Stimulated activated CD4-positive, alpha-beta T cell treated with anti-CD3 and anti-CD28 coated beads, Interleukin-1b, Interleukin-23, amount 100 ng/mL, for 1 hour (primary cell): Measurements from ENCODE around the gene FUT2.

Experiments used
- DNase-seq, 2 donors: peaks; one replicate each; pipeline ENCODE4 v3.0.0-alpha.2; 2020; ENCODE audit warnings: low read depth in 2 of 2

Gene FUT2

GRCh38 chr19:48751845-48752495, 56.2 kb downstream of the FUT2 start:
- no peak for DNase-seq

GRCh38 chr19:48752496-48753365, 57.0 kb downstream of the FUT2 start, which contains the start of gene FUT1:
FUT1 (minus strand) TSS chr19:48752641; CDS start chr19:48751281, 1,360 bp downstream.
- DNase-seq = no peak

- no peak for DNase-seq
Observed at GRCh38 chr19:48755084-48755641, 59.4 kb downstream of the FUT2 start, which contains the start of gene FGF21. FGF21 (plus strand) TSS chr19:48755524; CDS start chr19:48756237, 713 bp downstream.
